ENCODE results near the gene WDR74. TPM values are rescaled to one million over a fixed set of nuclear protein-coding genes. Genes with fewer than 3 reads are reported as not detected.

WDR74 gene
- total and polyA plus RNA-seq, 9 of the 15 experiments (the other 6 are each of a cell fraction or from before 2014, with no cell fraction given), result 32.7 to 210 (median 114) TPM

- TF ChIP-seq, protein P1, sequence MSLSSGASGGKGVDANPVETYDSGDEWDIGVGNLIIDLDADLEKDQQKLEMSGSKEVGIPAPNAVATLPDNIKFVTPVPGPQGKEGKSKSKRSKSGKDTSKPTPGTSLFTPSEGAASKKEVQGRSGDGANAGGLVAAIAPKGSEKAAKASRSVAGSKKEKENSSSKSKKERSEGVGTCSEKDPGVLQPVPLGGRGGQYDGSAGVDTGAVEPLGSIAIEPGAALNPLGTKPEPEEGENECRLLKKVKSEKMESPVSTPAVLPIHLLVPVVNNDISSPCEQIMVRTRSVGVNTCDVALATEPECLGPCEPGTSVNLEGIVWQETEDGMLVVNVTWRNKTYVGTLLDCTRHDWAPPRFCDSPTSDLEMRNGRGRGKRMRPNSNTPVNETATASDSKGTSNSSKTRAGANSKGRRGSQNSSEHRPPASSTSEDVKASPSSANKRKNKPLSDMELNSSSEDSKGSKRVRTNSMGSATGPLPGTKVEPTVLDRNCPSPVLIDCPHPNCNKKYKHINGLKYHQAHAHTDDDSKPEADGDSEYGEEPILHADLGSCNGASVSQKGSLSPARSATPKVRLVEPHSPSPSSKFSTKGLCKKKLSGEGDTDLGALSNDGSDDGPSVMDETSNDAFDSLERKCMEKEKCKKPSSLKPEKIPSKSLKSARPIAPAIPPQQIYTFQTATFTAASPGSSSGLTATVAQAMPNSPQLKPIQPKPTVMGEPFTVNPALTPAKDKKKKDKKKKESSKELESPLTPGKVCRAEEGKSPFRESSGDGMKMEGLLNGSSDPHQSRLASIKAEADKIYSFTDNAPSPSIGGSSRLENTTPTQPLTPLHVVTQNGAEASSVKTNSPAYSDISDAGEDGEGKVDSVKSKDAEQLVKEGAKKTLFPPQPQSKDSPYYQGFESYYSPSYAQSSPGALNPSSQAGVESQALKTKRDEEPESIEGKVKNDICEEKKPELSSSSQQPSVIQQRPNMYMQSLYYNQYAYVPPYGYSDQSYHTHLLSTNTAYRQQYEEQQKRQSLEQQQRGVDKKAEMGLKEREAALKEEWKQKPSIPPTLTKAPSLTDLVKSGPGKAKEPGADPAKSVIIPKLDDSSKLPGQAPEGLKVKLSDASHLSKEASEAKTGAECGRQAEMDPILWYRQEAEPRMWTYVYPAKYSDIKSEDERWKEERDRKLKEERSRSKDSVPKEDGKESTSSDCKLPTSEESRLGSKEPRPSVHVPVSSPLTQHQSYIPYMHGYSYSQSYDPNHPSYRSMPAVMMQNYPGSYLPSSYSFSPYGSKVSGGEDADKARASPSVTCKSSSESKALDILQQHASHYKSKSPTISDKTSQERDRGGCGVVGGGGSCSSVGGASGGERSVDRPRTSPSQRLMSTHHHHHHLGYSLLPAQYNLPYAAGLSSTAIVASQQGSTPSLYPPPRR (CRISPR knock-in tag; IDR thresholded peaks at IDR 0.05; ENCODE audit: borderline replicate concordance), result no peak
- TF ChIP-seq ZNF311 (CRISPR knock-in tag; IDR thresholded peaks at IDR 0.05), result no peak
- TF ChIP-seq GTF2B (IDR thresholded peaks at IDR 0.05; ENCODE audit: extremely low read depth, insufficient read length), result no peak
- TF ChIP-seq HMGN3 (IDR thresholded peaks at IDR 0.05; ENCODE audit: borderline replicate concordance, extremely low read depth, insufficient read length, low read depth, low read length), result no peak
- TF ChIP-seq C11orf30 (IDR thresholded peaks at IDR 0.05; ENCODE audit: low read depth), result no peak
- TF ChIP-seq MCM5 (IDR thresholded peaks at IDR 0.05; ENCODE audit: low read depth), result no peak
- TF ChIP-seq RHOXF2B (CRISPR knock-in tag; conservative IDR thresholded peaks at IDR 0.05), result no peak
- no peak for TF ChIP-seq ZNF3 (CRISPR knock-in tag; IDR thresholded peaks at IDR 0.05)
- peak; percentile 83 for TF ChIP-seq ZNF431 (CRISPR knock-in tag; IDR thresholded peaks at IDR 0.05)
- no peak for TF ChIP-seq GTF2A2 (tag; IDR thresholded peaks at IDR 0.05)
- TF ChIP-seq ETV6 (IDR thresholded peaks at IDR 0.05; ENCODE audit: borderline replicate concordance in 1 of 2, low read depth in 2 of 2, low read length in 1 of 2), result no peak
- TF ChIP-seq ETV6 (CRISPR knock-in tag; IDR thresholded peaks at IDR 0.05; ENCODE audit: borderline replicate concordance), result no peak
- no peak for TF ChIP-seq ELK3 (CRISPR knock-in tag; IDR thresholded peaks at IDR 0.05)
- TF ChIP-seq ZBTB17 (CRISPR knock-in tag; IDR thresholded peaks at IDR 0.05), result no peak
- TF ChIP-seq CHD1 (IDR thresholded peaks at IDR 0.05; ENCODE audit: low read length), result no peak
- TF ChIP-seq LARP7 (IDR thresholded peaks at IDR 0.05), result no peak
- TF ChIP-seq, protein P2, sequence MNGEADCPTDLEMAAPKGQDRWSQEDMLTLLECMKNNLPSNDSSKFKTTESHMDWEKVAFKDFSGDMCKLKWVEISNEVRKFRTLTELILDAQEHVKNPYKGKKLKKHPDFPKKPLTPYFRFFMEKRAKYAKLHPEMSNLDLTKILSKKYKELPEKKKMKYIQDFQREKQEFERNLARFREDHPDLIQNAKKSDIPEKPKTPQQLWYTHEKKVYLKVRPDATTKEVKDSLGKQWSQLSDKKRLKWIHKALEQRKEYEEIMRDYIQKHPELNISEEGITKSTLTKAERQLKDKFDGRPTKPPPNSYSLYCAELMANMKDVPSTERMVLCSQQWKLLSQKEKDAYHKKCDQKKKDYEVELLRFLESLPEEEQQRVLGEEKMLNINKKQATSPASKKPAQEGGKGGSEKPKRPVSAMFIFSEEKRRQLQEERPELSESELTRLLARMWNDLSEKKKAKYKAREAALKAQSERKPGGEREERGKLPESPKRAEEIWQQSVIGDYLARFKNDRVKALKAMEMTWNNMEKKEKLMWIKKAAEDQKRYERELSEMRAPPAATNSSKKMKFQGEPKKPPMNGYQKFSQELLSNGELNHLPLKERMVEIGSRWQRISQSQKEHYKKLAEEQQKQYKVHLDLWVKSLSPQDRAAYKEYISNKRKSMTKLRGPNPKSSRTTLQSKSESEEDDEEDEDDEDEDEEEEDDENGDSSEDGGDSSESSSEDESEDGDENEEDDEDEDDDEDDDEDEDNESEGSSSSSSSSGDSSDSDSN (IDR thresholded peaks at IDR 0.05; ENCODE audit: borderline replicate concordance in 1 of 2, low read depth in 2 of 2, low read length in 2 of 2), result no peak
- TF ChIP-seq ZNF785 (CRISPR knock-in tag; IDR thresholded peaks at IDR 0.05), result no peak
- TF ChIP-seq EHMT2 (IDR thresholded peaks at IDR 0.05), result no peak
- no peak for TF ChIP-seq ZNF212 (CRISPR knock-in tag; IDR thresholded peaks at IDR 0.05)
Measured at GRCh38 chr11:62880231-62880802, 40.9 kb upstream of the WDR74 start (continued).

Data from K562 (cell line).